HL-60 (cell line): ENCODE measurements around the gene IKBKG.

Experiments used
- CTCF ChIP-seq: IDR thresholded peaks from one replicate; pipeline ENCODE4 v1.5.1; 2011; ENCODE audit warnings: low read length, control low read depth, inconsistent platforms; ENCODE audit not compliant: insufficient read depth
- POLR2AphosphoS5 ChIP-seq: IDR thresholded peaks from 2 replicates; pipeline ENCODE4 v1.6.1; 2012; ENCODE audit warnings: low read depth
- REST ChIP-seq: IDR thresholded peaks from 2 replicates; pipeline ENCODE4 v1.6.1; 2012; ENCODE audit warnings: low read depth; ENCODE audit not compliant: insufficient replicate concordance

- TF ChIP-seq CTCF (no peak), REST (no peak), POLR2AphosphoS5 (no peak)
Observed at GRCh38 chrX:154592505-154592904, 45.1 kb downstream of the IKBKG start.
